Measurements from ENCODE around the gene GABRR2.

DNA sequence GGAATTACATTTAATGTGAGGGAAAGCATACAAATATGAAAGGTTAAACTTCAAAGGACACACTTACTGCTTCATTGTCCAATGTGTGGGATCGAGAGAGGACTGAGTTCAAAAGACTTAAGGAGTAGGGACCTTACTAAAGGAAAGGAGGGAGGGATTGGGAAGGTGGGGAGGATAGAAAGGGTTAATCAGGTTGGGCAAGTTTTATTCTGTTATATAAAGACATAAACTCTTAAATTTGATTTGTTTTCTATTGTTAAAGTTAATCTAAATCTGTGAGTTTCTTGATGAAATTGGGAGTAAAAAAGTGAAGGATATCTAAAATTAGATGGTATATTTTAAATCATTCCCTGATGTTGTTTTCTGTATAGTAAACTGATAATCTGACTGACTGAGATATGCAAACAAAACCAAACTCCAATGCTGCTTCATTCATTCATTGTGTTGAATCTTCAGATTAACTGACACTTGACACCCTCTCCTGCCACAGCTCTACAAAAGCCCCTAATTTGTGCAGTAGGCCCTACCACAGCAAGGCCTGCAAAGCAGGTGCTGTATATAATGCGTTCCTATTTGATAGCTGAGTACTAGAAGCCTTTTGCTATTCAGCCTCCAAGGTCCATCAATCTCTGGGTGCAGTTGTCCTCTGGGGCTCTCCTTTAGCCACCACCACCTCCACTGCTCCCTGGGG lies 38.7 kb upstream of the GABRR2 start:
- TF ChIP-seq, protein P1, sequence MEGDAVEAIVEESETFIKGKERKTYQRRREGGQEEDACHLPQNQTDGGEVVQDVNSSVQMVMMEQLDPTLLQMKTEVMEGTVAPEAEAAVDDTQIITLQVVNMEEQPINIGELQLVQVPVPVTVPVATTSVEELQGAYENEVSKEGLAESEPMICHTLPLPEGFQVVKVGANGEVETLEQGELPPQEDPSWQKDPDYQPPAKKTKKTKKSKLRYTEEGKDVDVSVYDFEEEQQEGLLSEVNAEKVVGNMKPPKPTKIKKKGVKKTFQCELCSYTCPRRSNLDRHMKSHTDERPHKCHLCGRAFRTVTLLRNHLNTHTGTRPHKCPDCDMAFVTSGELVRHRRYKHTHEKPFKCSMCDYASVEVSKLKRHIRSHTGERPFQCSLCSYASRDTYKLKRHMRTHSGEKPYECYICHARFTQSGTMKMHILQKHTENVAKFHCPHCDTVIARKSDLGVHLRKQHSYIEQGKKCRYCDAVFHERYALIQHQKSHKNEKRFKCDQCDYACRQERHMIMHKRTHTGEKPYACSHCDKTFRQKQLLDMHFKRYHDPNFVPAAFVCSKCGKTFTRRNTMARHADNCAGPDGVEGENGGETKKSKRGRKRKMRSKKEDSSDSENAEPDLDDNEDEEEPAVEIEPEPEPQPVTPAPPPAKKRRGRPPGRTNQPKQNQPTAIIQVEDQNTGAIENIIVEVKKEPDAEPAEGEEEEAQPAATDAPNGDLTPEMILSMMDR (IDR thresholded peaks at IDR 0.05), result no peak
- TF ChIP-seq POLR2AphosphoS5 (IDR thresholded peaks at IDR 0.05) (no peak), POLR2A (IDR thresholded peaks at IDR 0.05) (no peak)

All from prostate gland (tissue), 2 donors.